GM18519 (cell line): ENCODE measurements around the gene CD63.

Source experiments
- ATAC-seq: cut with Tn5 transposase; IDR thresholded peaks from one replicate; pipeline ENCODE4 v1.9.1; 2021; ENCODE audit warnings: mild to moderate bottlenecking, moderate library complexity; ENCODE audit not compliant: unreplicated experiment, low FRiP score

The CD63 gene

DNA sequence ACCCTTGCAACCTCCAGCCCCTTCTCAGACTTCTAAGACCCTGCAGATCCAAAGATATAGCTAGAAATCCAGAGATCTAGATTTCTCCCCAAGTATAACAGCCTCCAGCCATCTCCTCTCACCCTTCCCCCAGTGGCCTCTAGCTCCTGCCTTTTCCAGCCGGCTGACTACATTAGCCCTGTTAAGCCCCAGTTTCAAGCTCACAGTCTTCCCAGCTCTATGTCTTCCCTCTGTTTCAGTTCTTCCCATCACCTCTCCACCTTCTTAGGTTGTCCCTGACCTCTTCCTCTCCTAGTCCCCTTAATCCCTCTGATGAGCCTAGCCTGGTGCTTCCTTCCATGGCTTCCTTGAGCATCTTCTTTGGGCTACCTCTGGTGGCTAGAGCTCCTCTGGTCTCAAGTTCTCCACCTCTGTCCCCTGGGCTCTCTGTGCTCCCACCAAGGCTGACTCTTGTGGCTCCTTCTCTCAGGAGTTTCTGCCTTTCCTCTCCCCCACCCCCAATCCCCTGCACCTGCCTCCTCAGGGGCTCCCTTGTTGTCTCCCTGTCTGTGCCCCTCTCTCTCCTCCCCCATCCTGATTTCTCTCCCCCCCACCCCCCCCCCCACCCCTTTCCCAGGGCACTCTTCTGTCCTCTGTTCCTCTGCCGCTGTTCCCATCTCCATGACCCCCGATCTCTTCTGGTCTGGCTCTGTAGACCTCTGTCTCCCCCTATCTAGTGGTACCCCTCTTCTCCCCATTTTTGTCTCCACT, 13.3 kb upstream of the CD63 start:
- no peak for ATAC-seq

DNA sequence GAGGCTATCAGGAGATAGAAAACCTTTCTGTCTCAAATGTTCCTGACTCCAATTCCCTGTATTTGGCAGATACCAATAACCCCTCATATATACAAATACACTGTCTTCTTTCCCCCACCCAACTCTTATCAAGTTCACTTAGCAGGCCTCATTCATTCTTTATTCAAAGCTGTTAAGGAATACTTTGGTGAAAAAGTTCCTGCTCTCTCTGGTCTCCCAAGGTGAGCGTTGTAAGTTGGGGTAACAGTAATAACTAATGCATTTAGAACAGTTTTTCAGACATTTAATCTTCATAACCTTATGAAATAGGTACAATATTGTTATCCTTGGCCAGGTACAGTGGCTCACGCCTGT, 10.2 kb upstream of the CD63 start:
- no peak for ATAC-seq

DNA sequence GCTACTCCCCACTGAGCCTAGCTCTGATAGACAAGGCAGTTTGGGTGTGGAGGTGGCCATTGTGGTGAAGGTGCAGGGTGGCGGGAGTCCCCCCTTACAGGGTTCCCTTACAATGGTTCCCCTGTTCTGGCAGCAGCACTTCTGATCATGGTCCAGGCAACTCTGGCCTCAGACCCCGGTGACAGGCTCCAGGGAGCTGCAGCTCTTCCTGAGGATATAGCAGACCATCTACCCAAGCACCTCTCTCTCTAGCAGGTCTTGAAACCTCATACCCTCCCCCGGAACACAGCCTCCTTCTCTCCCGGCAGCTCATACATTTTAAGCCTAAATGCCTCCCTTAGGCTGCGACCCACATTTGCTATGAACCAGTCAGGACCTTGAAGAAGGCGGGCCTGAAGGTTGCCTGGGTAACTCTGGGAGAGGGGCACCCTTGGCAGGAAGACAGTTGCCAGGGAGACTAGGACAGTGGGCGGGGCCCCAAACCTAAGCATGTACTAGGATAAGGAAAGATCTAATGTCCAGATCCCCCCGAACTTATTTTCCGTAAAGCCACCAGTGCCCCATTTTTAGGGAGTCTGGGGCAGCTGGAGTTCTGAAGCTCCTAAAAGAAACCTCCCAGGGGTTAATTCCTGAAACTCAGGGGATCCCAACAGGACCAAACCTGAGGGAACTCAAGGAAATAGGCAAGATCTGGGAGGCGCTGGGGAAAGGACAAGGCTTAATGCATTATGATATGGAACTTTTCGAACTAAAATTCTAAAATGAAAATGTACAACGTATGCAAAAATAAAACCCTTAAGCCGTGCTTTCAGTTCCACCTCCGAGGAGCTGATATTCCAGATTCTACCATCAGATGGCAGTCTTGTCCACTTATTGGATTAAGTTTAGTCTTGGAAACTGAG, 9.6 kb upstream of the CD63 start:
- peak; percentile 57 for ATAC-seq

DNA sequence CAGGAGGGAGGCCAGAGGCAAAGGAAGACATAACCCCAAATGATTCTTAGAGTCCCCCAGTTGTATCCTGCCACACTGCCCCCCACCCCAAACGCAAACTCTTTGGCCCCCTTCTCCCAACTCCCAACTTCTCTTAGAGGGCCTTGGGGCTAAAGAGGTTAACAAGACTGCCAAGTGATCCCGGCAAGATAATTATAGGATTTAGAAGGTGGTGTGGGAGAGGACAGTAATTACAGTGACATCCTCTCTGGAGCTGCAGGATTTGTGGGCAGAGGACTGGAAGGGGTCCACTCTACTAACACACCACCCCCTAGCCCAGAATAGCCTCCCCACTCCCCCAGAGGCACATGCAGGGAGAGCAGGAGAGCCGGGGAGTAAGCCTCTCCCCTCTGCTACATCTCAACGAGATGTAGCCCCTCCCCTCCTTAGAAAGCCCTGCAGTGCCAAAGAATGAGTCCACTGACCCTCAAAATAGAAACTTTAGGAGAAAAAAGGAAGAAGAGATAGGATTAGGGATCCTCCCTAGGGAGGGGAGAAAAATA, 8.8 kb upstream of the CD63 start:
- ATAC-seq = no peak

DNA sequence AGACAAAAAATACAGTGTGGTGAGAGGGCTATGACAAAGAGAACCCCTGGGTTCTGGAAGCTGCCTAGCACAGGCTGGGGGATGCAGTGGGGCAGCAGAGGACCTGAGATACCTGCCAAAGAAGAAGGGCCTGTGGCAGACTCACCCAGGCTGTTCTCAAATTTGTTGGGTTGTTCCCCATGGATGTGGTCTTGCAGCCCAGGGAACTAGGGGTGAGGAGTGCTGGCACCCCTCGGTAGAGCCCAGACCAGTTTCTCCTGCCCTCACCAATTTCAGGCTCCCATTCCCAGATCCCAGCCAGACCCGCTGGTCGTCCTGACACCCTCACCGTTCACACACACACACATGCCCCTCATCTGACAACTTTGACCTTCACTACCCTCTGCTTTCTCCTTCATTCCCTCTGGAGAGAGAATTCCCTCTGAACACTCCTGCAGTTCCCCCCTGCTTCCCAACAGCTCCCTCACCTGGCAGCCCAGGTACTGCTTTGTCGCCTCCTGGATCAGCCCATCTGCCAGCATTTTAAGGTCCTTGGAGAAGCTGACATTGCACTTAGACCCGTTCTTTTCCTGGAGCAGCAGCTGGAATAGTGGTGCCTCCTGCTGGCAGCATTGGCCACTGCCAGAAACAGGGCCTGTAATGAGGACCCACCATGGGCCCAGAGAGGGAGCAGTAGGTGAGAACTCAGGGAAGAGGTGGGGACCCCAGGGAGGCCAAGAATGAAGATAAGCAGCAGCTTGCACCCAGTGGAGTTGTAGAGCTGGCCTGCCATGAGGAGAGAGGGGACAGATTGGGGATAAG, 8.2 kb upstream of the CD63 start:
- ATAC-seq = no peak

DNA sequence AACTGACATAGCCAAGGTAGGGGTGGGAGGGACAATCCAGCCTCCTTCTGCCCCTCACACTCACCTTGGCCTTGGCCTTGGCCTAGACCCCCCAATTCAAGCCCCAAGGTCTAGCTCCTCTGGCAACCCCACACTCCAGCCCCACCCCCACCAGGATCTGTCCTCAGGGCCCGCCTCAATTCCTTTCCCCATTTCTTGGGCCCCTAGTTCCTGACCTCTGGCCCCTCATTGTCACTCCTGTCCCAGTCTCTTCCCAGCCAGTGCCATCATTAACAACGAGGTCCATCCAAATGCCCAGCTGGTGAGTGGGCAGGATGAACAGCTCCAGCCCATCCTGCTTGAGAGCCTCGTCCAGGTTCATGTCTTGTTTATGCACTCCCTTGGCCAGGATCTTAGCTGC, 7.3 kb upstream of the CD63 start:
- no peak for ATAC-seq

DNA sequence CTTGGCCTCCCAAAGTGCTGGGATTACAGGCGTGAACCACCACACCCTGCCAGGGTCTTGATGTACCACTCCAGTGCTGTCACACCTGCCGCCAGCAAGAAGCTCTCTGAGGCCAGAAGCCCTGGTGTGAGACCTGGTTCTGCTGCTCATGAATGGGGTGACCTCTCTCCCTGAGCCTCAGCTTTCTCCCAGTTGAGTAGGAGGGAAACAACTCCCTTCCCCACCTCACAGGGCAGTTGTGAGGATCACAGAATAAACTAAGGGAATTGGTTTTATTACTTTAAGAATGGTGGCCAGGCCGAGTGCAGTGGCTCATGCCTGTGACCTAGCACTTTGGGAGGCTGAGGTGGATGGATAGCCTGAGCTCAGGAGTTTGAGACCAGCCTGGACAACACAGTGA, 5.8 kb upstream of the CD63 start:
- no peak for ATAC-seq

DNA sequence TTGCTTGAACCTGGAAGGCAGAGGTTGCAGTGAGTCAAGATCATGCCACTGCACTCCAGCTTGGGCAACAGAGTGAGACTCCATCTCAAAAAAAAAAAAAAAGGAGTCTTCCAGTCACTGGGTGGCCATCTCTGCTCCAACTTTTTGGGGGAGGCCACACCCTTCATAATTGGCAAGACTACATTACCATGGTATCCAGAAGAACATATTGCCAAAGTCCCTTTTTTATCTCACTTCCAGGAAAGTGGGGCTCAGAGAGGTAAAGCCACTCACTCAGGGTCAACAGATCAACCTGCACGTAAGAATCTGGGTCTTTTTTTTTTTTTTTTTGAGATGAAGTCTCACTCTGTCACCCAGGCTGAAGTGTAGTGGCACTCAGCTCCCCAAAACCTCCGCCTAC, 5.0 kb upstream of the CD63 start:
- no peak for ATAC-seq

DNA sequence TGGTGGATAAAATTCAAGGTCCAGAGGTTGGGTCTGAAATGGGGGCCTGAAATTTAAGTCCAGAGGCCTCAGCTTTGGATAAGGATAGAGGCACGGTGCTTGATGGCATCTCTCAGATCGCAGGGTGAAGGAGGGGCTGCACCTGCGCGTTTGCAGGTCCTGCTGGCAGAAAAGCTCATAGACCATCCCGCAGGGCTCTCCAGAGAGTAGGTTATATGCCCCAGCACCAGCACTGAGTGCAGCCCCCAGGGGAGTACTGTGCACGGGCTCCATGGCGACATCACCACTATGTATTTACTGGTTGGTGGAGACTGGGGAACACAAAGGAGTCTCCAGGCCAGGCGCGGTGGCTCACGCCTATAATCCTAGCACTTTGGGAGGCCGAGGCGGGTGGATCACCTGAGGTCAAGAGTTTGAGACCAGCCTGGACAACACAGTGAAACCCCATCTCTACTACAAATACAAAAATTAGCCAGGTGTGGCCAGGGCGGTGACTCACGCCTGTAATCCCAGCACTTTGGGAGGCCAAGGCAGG, 4.3 kb upstream of the CD63 start:
- no peak for ATAC-seq

DNA sequence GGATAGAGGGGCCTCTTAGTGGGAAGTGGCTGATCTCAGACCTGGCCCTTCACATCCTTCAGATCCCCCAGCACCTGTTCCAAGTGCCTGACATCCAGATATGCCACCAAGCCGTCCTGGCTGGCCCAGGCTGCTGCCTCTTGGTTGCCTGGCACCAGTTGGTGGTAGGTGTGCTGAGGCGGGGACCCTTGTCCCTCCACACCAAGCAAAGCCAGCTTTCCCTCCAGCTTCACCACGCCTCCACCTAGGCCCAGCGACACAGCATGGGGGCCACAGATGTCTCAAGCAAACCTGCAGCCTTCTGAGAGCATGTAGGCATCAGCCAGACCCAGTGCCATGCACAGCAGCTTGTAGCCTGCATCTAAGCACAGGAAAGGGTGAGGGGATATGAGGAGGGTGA, 3.5 kb upstream of the CD63 start:
- no peak for ATAC-seq

DNA sequence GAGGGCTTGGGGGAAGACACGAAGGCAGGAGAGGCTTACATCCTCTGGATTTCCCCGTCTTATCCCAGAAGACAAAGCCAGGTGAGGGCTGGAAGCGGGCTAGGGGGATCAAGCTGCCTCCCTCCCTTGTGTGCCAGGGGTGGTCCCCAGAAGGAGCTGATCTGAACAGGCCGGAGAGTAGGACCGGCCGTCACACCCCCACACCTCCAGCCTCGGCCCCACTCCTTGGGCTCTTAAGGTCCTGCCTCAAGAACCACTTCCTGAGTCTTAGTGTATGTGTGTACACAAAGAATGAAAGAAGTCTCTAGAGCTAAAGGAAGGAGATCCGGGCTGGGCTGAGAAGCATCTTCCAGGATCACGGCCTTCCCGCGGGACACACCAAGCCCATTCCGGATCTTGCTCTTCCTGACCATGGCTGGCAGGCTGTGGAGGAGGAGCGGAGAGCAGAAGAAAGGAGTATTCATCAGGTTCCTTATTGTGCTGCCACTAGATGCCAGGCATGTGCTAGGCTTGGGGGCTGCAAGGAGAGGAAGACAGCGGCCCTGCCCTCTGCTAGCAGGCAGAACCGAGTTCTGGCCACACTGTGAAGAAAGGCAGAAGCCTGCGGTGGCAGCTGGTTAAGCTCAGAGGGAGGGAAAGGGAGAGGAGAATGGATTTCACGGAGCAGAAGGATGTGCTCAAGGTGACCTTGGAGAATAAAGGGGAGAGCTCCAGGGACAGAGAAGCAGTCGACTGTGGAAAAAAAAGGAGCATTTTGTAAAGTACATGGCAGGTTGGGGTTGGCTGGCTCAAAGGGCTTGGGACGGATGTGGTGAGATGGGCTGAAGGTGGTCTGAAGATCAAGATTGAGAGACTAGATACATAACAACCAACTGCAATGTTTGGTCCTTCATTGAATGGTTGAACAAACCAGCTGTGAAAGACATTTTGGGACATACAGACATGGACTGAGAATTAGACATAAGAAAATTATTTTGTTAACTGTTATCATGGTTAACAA, 1.3 kb upstream of the CD63 start:
- peak; percentile 32 for ATAC-seq

DNA sequence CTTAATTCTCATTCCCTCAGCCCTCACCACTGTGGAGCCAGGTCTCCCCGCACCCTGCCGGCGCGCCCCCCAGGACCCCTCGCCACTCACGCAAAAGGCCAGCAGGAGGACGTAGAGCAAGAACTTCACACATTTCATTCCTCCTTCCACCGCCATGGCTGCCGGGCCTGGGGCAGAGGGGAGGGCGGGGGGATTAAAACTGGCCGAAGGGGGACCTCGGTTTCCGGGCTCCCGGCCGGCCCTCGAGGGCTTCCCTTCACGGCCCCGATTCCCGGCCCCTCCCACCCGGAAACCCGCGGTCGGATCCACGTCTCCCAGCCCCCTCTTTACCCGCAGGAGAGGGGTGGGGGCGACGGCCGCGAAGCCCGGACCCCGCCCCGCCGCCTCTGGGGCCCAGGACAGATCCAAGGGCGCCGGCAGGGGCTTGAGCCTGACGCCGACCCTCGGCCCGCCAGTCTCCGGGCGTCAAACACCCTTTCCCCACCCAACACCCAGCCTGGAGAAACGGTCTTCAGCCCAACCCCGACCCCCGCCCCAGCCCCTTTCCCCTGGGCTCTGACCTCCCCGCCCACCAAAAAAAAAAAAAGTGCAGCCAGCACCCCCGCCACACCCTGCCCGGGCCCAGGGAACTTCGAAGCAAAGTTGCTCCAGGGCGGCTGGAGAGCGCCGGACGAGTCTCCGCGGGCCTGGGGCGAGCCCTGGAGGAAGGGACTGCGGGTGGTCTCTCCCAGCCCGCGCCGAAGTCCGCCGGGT, 447 bp downstream of the CD63 start:
- ATAC-seq = peak; percentile 14

DNA sequence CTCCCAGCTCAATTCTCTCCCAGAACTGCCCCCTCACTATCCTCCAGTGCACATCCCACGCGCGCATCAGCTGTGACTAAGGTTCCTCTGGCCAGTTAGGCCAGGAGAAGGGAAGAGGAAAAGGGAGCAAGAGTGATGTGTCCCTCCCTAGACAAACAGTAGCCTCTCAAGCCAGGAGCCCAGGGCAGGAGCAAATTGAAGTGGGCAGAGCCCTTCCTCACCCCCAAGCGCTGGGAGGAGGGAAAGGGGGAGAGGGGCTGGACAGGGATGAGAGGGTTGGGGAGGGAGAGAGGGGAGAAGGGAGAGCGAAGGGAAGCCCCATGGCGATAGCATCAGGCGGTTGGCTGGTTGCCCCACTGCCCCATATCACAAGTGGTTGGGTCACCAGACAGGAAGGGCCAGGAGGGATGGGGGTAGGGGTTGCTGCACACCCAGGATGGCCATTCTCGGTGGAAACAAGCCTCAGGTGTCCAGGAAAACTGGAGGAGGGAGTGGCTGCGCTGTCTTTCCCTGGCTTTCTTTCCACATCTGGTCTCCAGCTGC, 1.1 kb downstream of the CD63 start:
- no peak for ATAC-seq

DNA sequence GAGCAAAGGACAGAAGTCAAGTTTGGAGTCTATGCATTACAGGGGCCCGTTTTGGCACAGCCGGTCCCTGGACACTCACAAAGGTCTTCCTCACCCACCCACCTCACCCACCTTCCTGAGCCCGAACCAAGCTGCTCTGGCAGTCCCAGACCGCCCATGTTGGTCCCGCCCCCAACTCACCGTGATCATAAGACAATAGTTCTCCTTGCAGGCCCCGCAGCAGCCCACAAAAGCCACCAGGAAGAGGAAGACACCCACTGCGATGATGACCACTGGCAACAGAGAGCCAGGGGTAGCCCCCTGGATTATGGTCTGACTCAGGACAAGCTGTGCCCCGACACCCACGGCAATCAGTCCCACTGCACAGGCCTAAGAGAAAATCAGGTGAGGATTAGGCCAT, 1.8 kb downstream of the CD63 start:
- ATAC-seq = no peak

DNA sequence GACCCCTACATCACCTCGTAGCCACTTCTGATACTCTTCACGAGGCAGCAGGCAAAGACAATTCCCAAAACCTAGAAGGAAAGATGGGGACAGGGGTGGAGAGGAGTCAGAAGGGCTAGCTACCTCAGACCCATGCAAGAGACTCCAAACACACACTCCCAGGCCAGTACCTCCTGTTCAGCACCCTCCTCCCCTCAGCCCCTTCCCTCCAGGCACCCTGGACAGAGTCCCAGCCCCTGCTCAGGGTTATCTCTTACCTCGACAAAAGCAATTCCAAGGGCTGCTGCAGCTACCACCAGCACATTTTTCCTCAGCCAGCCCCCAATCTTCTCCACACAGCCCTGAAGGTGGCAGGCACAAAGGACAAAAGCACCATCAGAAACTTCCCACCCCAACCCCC, 3.3 kb downstream of the CD63 start:
- no peak for ATAC-seq

DNA sequence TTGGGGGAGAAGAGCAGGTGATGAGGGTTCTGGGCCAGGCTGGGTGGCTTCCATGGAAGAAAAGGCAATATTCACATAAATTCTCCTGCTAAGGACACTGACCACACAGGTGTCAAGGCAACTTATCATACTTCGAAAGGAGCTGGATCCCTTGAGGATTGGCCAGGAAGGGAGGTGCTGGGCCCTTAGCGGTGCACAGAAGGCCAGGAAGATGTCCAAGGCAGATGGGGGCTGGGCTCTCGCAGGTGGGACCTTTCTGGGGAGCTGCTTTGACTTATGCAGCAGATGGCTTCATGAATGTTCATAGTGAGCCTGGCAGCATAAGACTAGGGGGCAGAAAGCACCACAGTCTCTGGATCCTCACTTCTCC, 3.9 kb downstream of the CD63 start:
- ATAC-seq = no peak

DNA sequence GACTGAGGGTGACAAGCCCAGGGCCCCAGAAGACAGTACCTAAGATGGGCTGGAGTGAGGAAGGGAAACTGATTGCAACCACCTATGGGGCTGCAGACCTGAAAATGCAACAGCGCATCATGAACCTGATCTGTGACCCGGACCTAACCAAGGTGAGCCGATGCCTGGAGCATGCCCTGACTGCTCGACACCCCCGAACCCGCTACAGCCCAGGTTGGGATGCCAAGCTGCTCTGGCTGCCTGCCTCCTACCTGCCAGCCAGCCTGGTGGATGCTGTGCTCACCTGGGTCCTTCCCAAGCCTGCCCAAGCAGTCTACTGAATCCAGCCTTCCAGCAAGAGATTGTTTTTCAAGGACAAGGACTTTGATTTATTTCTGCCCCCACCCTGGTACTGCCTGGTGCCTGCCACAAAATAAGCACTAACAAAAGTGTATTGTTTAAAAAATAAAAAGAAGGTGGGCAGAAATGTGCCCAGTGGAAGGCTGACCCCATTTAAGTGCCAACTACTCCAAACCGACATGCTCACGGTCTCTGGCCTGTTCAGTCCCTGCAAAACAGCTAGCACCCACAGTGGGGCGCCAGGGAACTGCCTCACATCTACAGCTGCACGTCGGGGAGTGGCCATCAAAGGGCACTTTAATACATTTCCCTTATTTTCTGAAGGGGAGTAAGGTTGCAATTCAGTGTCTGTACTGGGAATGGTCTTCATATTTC, 4.4 kb downstream of the CD63 start:
- no peak for ATAC-seq
